HEK293 (cell line): ENCODE measurements around the gene OGDHL.

Experiments
- CTCF ChIA-PET: fragments of 350-600 bp; formaldehyde crosslinking; extraction: SDS; loops from one replicate; lab custom pipeline; 2021; ENCODE audit warnings: antibody characterized with exemption; lab: Yijun Ruan, JAX
- POLR2A ChIA-PET: fragments of 300-600 bp; formaldehyde crosslinking; extraction: SDS; loops from one replicate; lab custom pipeline; 2020; ENCODE audit warnings: antibody characterized with exemption, inconsistent platforms; lab: Yijun Ruan, JAX
- H3K27ac ChIP-seq: fragments of 200-500 bp; sonication (Bioruptor generic); 2 replicates; pipeline ENCODE4 v1.5.1; 2014; ENCODE audit warnings: low read depth, low read length, control low read depth, inconsistent platforms; ENCODE audit errors: extremely low read depth
- H3K36me3 ChIP-seq, 2 experiments: fragments of 200-500 bp in 1 of 2; sonication (Bioruptor generic) in 1 of 2; 1 replicate in 1 of 2; 2 replicates in 1 of 2; pipeline ENCODE4 v1.5.1; 2014 to 2017; ENCODE audit warnings: inconsistent platforms in 2 of 2, low read length in 2 of 2; ENCODE audit not compliant: control insufficient read depth in 2 of 2, insufficient read depth in 1 of 2
- H3K4me1 ChIP-seq: fragments of 200-500 bp; sonication (Bioruptor generic); 2 replicates; pipeline ENCODE4 v1.5.1; 2014; ENCODE audit warnings: mild to moderate bottlenecking, low read length, inconsistent platforms; ENCODE audit not compliant: control insufficient read depth, insufficient read depth
- H3K4me3 ChIP-seq: 2 replicates; pipeline ENCODE4 v1.5.1; 2011; ENCODE audit warnings: low read depth, mild to moderate bottlenecking, control low read depth, low read length, moderate library complexity
- H3K9me3 ChIP-seq: fragments of 200-500 bp; sonication (Bioruptor generic); 2 replicates; pipeline ENCODE4 v1.5.1; 2014; ENCODE audit warnings: low read depth, low read length, inconsistent platforms; ENCODE audit not compliant: control insufficient read depth, insufficient read depth
- HOXA7 ChIP-seq: sonication (generic); formaldehyde crosslinking; IDR thresholded peaks from 2 replicates; pipeline ENCODE4 v1.8.1; 2022; ENCODE audit warnings: missing genetic modification reagents, borderline replicate concordance
- MZF1 ChIP-seq: fragments of 450-650 bp; formaldehyde crosslinking; IDR thresholded peaks from 2 replicates; pipeline ENCODE4 v1.5.1; 2017; ENCODE audit warnings: missing biosample characterization, missing genetic modification characterization, borderline replicate concordance
- TSHZ1 ChIP-seq: fragments of 450-650 bp; formaldehyde crosslinking; IDR thresholded peaks from 2 replicates; pipeline ENCODE4 v1.5.1; 2016; ENCODE audit warnings: missing biosample characterization, missing genetic modification characterization, borderline replicate concordance
- ZBTB49 ChIP-seq: fragments of 450-650 bp; formaldehyde crosslinking; IDR thresholded peaks from 2 replicates; pipeline ENCODE4 v1.5.1; 2016; ENCODE audit warnings: missing biosample characterization, missing genetic modification characterization, low read depth
- ZEB2 ChIP-seq: fragments of 450-650 bp; formaldehyde crosslinking; IDR thresholded peaks from 2 replicates; pipeline ENCODE4 v1.5.1; 2016; ENCODE audit warnings: missing biosample characterization, missing genetic modification characterization
- ZFHX2 ChIP-seq: fragments of 450-650 bp; formaldehyde crosslinking; conservative IDR thresholded peaks from 2 replicates; pipeline ENCODE4 v1.5.1; 2016; ENCODE audit warnings: missing biosample characterization, missing genetic modification characterization
- ZFP41 ChIP-seq: fragments of 450-650 bp; formaldehyde crosslinking; IDR thresholded peaks from 2 replicates; pipeline ENCODE4 v1.5.1; 2016; ENCODE audit warnings: missing biosample characterization, missing genetic modification characterization, borderline replicate concordance
- ZNF132 ChIP-seq: fragments of 450-650 bp; formaldehyde crosslinking; IDR thresholded peaks from 2 replicates; pipeline ENCODE4 v1.5.1; 2017; ENCODE audit warnings: missing biosample characterization, missing genetic modification characterization, borderline replicate concordance
- ZNF157 ChIP-seq: fragments of 450-650 bp; formaldehyde crosslinking; IDR thresholded peaks from 2 replicates; pipeline ENCODE4 v1.5.1; 2016; ENCODE audit warnings: missing biosample characterization, missing genetic modification characterization
- ZNF174 ChIP-seq: fragments of 450-650 bp; formaldehyde crosslinking; IDR thresholded peaks from 2 replicates; pipeline ENCODE4 v1.5.0; 2017; ENCODE audit warnings: missing biosample characterization, mild to moderate bottlenecking, missing genetic modification characterization
- ZNF37A ChIP-seq: fragments of 450-650 bp; IDR thresholded peaks from 2 replicates; pipeline ENCODE4 v1.5.1; 2018; ENCODE audit warnings: missing biosample characterization, missing genetic modification characterization
- ZNF433 ChIP-seq: fragments of 450-650 bp; formaldehyde crosslinking; IDR thresholded peaks from 2 replicates; pipeline ENCODE4 v1.5.1; 2016; ENCODE audit warnings: missing biosample characterization, missing genetic modification characterization, low read depth
- ZNF529 ChIP-seq: fragments of 450-650 bp; formaldehyde crosslinking; IDR thresholded peaks from 2 replicates; pipeline ENCODE4 v1.5.1; 2017; ENCODE audit warnings: missing genetic modification characterization, missing biosample characterization; ENCODE audit not compliant: insufficient replicate concordance
- ZNF544 ChIP-seq: fragments of 450-650 bp; formaldehyde crosslinking; IDR thresholded peaks from 2 replicates; pipeline ENCODE4 v1.5.0; 2017; ENCODE audit warnings: missing biosample characterization, missing genetic modification characterization
- ZNF560 ChIP-seq: fragments of 450-650 bp; formaldehyde crosslinking; IDR thresholded peaks from 2 replicates; pipeline ENCODE4 v1.5.1; 2017; ENCODE audit warnings: missing biosample characterization, missing genetic modification characterization, borderline replicate concordance
- ZNF658 ChIP-seq: fragments of 450-650 bp; formaldehyde crosslinking; IDR thresholded peaks from 2 replicates; pipeline ENCODE4; 2016; ENCODE audit warnings: missing biosample characterization, missing genetic modification characterization
- ZNF660 ChIP-seq: fragments of 450-650 bp; IDR thresholded peaks from 2 replicates; pipeline ENCODE4 v1.5.1; 2018; ENCODE audit warnings: missing biosample characterization, mild to moderate bottlenecking, missing genetic modification characterization
- ZNF670 ChIP-seq: fragments of 450-650 bp; formaldehyde crosslinking; IDR thresholded peaks from 2 replicates; pipeline ENCODE4 v1.5.1; 2016; ENCODE audit warnings: missing biosample characterization, missing genetic modification characterization, low read depth
- ZNF677 ChIP-seq: fragments of 450-650 bp; IDR thresholded peaks from 2 replicates; pipeline ENCODE4 v1.5.0; 2018; ENCODE audit warnings: missing biosample characterization, mild to moderate bottlenecking, missing genetic modification characterization, moderate library complexity
- ZNF777 ChIP-seq: fragments of 450-650 bp; formaldehyde crosslinking; IDR thresholded peaks from 2 replicates; pipeline ENCODE4 v1.5.1; 2017; ENCODE audit warnings: missing biosample characterization, missing genetic modification characterization, borderline replicate concordance
- ZSCAN30 ChIP-seq: fragments of 450-650 bp; IDR thresholded peaks from 2 replicates; pipeline ENCODE4 v1.5.1; 2018; ENCODE audit warnings: missing biosample characterization, mild to moderate bottlenecking, missing genetic modification characterization, moderate library complexity

Gene OGDHL

GRCh38 chr10:49747303-49747646, 14.8 kb downstream of the OGDHL start:
- ChIA-PET POLR2A (no interaction called here), CTCF (no interaction called here)
- H3K4me3 ChIP-seq, result no peak overlapping the region
- peaks cover under 1 to 32% of the 10 kb centered on the region in 2 experiments; a peak in 2 of 3 replicates for H3K36me3 ChIP-seq
- no peak for TF ChIP-seq ZBTB49 (tag by site-specific recombination)
- TF ChIP-seq ZNF157 (tag by site-specific recombination), result no peak
- no peak for TF ChIP-seq ZNF777
- TF ChIP-seq ZNF174 (tag by site-specific recombination), result no peak
- no peaks in the 10 kb centered on the region for H3K4me1 ChIP-seq
- H3K27ac ChIP-seq, result no peak overlapping the region
- H3K9me3 ChIP-seq, result no peaks in the 10 kb centered on the region

- ChIA-PET CTCF (interaction anchor here (0.5 kb wide), 1 partner anchor 479 kb away, joined by 4 read pairs; no protein-coding TSS in a partner anchor), POLR2A (no interaction called here)
- TF ChIP-seq ZNF670 (tag by site-specific recombination) (no peak), TSHZ1 (tag by site-specific recombination) (no peak), ZEB2 (no peak), ZFHX2 (tag by site-specific recombination) (no peak), ZNF37A (no peak), ZNF677 (no peak), ZSCAN30 (tag by site-specific recombination) (no peak), ZNF560 (tag by site-specific recombination) (no peak), ZNF132 (tag by site-specific recombination) (no peak), ZNF658 (tag by site-specific recombination) (no peak), ZFP41 (tag by site-specific recombination) (no peak), ZNF544 (no peak), ZNF157 (tag by site-specific recombination) (no peak), ZNF529 (tag by site-specific recombination) (no peak), MZF1 (no peak), HOXA7 (no peak), ZNF660 (no peak), ZNF433 (tag by site-specific recombination) (no peak)
- H3K4me3 ChIP-seq, result no peak overlapping the region
- no peak overlapping the region for H3K27ac ChIP-seq
- H3K9me3 ChIP-seq, result no peaks in the 10 kb centered on the region
- no peaks in the 10 kb centered on the region for H3K4me1 ChIP-seq
- peaks cover 4 to 34% of the 10 kb centered on the region in 2 experiments; a peak in 2 of 3 replicates for H3K36me3 ChIP-seq
Observed at GRCh38 chr10:49746626-49747302, 15.4 kb downstream of the OGDHL start.
